ENCODE measurements around the gene POPDC2. TPM values are rescaled to one million over a fixed set of nuclear protein-coding genes. Genes with fewer than 3 reads are reported as not detected.

POPDC2 gene
- total RNA-seq, 2 donors from 2014 or later = 0.95 to 1.6 TPM

- peaks cover 11% of the 10 kb centered on the region for H3K27me3 ChIP-seq (ENCODE audit: control insufficient read depth, insufficient read depth, low read length, poor library complexity, severe bottlenecking)
- H3K27ac Mint-ChIP-seq = no peak within 1 kb of the TSS
- peak within 1 kb of the TSS; percentile 63 for H3K4me3 Mint-ChIP-seq
- peak; percentile 99 for DNase-seq
- peaks cover 4% of the 10 kb centered on the region for H3K9me3 Mint-ChIP-seq
- H3K36me3 Mint-ChIP-seq (ENCODE audit: low read depth) = no peaks in the 10 kb centered on the region
- H3K27ac ChIP-seq (ENCODE audit: low read depth, low read length) = no peak within 1 kb of the TSS
- H3K27me3 Mint-ChIP-seq (ENCODE audit: insufficient read depth) = peaks cover 27% of the 10 kb centered on the region
- no peak within 1 kb of the TSS for H3K9ac ChIP-seq (ENCODE audit: extremely low read depth, low read length, poor library complexity, severe bottlenecking)
- H3K4me3 ChIP-seq (ENCODE audit: low read length) = peak within 1 kb of the TSS; percentile 80
- H3K4me1 Mint-ChIP-seq = peaks cover 9% of the 10 kb centered on the region
- TF ChIP-seq CTCF (conservative IDR thresholded peaks at IDR 0.05) = no peak
- H3K4me1 ChIP-seq (ENCODE audit: control insufficient read depth, insufficient read depth, low read length) = no peaks in the 10 kb centered on the region
- 16 to 49% methylated on average over 25 to 59 of the region's 59 CpGs for WGBS, 2 experiments (ENCODE audit: insufficient coverage in 1 of 2, insufficient read length in 1 of 2)
- no peaks in the 10 kb centered on the region for H3K36me3 ChIP-seq (ENCODE audit: control insufficient read depth, insufficient read depth, low read length)
- H3K9me3 ChIP-seq (ENCODE audit: control insufficient read depth, low read length) = no peaks in the 10 kb centered on the region
Measured at GRCh38 chr3:119702530-119703527, 42.4 kb upstream of the POPDC2 start, which contains the start of gene CFAP91. CFAP91 (plus strand) TSS chr3:119703022; CDS start chr3:119703099, 77 bp downstream.

- no peak for TF ChIP-seq CTCF (conservative IDR thresholded peaks at IDR 0.05)
- H3K36me3 Mint-ChIP-seq (ENCODE audit: low read depth) = no peaks in the 10 kb centered on the region
- H3K9me3 ChIP-seq (ENCODE audit: control insufficient read depth, low read length) = no peaks in the 10 kb centered on the region
- H3K4me1 ChIP-seq (ENCODE audit: control insufficient read depth, insufficient read depth, low read length) = no peaks in the 10 kb centered on the region
- H3K4me3 Mint-ChIP-seq = no peak overlapping the region
- H3K4me3 ChIP-seq (ENCODE audit: low read length) = no peak overlapping the region
- H3K27ac ChIP-seq (ENCODE audit: low read depth, low read length) = no peak overlapping the region
- no peak overlapping the region for H3K9ac ChIP-seq (ENCODE audit: extremely low read depth, low read length, poor library complexity, severe bottlenecking)
- H3K27me3 Mint-ChIP-seq (ENCODE audit: insufficient read depth) = peaks cover 27% of the 10 kb centered on the region
- no peak overlapping the region for H3K27ac Mint-ChIP-seq
- H3K36me3 ChIP-seq (ENCODE audit: control insufficient read depth, insufficient read depth, low read length) = no peaks in the 10 kb centered on the region
- WGBS, 2 experiments (ENCODE audit: insufficient coverage in 1 of 2, insufficient read length in 1 of 2) = 93 to 95% methylated on average over 11 to 20 of the region's 22 CpGs
- no peak for DNase-seq
- peaks cover 4% of the 10 kb centered on the region for H3K9me3 Mint-ChIP-seq
- H3K27me3 ChIP-seq (ENCODE audit: control insufficient read depth, insufficient read depth, low read length, poor library complexity, severe bottlenecking) = peaks cover 11% of the 10 kb centered on the region
- peaks cover 9% of the 10 kb centered on the region for H3K4me1 Mint-ChIP-seq
Measured at GRCh38 chr3:119700920-119701734, 40.7 kb upstream of the POPDC2 start.

- Mint-ChIP-seq H3K4me1 (peaks cover 9% of the 10 kb centered on the region), H3K27me3 (ENCODE audit: insufficient read depth) (peaks cover 25% of the 10 kb centered on the region), H3K4me3 (no peak overlapping the region), H3K9me3 (peaks cover 4% of the 10 kb centered on the region), H3K36me3 (ENCODE audit: low read depth) (no peaks in the 10 kb centered on the region), H3K27ac (no peak overlapping the region)
- WGBS, 2 experiments (ENCODE audit: insufficient coverage in 1 of 2, insufficient read length in 1 of 2) = 90 to 98% methylated on average over 2 to 4 of the region's 4 CpGs
- Histone ChIP-seq H3K4me3 (ENCODE audit: low read length) (no peak overlapping the region), H3K27ac (ENCODE audit: low read depth, low read length) (no peak overlapping the region), H3K36me3 (ENCODE audit: control insufficient read depth, insufficient read depth, low read length) (no peaks in the 10 kb centered on the region), H3K9me3 (ENCODE audit: control insufficient read depth, low read length) (no peaks in the 10 kb centered on the region), H3K27me3 (ENCODE audit: control insufficient read depth, insufficient read depth, low read length, poor library complexity, severe bottlenecking) (peaks cover 11% of the 10 kb centered on the region), H3K4me1 (ENCODE audit: control insufficient read depth, insufficient read depth, low read length) (no peaks in the 10 kb centered on the region), H3K9ac (ENCODE audit: extremely low read depth, low read length, poor library complexity, severe bottlenecking) (no peak overlapping the region)
- no peak for TF ChIP-seq CTCF (conservative IDR thresholded peaks at IDR 0.05)
- DNase-seq = no peak
Measured at GRCh38 chr3:119700269-119700919, 40.0 kb upstream of the POPDC2 start.

Measured in endodermal cell (in vitro differentiated cells).